NCI-H1930 (cell line): ENCODE measurements around the gene ARGLU1.
A peak's percentile ranks its signal among the peaks of the same experiment; 100 is the strongest.
"Not testable (repeated sequence)": the region's sequence is repeated elsewhere in the genome, so short reads cannot be mapped to it uniquely, and the experiment has no call there.

Experiments
- DNase-seq, 2 experiments: peaks; one replicate each; lab custom pipeline; 2025; lab: John Stamatoyannopoulos, UW

The ARGLU1 gene, protein sequence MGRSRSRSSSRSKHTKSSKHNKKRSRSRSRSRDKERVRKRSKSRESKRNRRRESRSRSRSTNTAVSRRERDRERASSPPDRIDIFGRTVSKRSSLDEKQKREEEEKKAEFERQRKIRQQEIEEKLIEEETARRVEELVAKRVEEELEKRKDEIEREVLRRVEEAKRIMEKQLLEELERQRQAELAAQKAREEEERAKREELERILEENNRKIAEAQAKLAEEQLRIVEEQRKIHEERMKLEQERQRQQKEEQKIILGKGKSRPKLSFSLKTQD

DNA sequence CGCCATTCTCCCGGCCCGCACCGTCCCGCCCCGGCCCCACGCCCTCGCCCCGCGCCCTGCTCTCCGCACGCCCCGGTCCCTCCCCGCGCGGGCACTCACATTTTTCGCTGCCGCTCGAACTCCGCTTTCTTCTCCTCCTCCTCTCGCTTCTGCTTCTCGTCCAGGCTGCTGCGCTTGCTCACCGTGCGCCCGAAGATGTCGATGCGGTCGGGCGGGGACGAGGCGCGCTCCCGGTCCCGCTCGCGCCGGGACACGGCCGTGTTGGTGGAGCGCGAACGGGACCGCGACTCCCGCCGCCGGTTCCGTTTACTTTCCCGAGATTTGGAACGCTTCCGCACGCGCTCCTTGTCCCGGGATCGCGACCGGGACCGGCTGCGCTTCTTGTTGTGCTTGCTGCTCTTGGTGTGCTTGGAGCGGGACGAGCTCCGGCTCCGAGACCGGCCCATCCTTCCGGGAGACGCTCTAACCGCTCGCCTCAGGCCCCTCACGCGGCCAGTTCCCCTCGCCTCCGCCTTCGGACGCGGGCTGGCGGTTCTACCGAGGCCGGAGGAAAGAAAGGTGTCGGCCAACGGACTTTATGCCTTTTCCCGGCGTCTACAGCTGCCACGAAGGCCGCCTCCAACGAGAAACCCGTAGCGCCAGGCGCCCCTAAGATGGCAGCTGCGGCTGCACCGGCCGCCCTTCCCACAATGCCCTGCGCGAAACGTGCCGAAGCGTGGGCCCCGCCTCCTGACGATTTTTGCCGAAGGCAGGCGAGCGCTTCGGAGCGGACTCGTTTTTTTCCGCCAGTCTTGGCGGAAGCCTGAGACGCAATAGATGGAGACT lies at the start of gene ARGLU1:
Gene ARGLU1 (minus strand): TSS at position 664 of the 825 bp plus-strand sequence. CDS start 218 bp downstream, at position 446.
- peak; percentile 90 to 98 for DNase-seq

DNA sequence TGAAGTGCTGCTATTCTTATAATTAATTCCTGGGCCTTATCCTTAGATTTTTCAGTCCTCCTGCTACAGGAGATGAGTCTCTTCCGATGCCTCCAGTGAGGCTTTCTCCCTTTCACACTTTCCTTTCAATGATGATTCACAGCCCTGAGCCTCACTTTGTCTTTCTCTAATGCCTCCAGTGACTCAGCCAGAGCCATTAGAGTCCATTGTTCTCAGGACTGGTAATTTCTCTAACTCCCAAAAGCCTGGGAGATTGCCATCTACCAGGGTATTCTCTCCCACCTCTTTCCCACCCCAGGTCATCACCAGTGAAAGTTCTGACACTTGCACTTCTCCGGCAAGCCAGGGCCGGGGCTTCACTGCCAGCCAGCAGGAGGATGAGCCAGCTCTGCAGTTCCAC lies 49.6 kb upstream of the ARGLU1 start:
- DNase-seq = no peak

DNA sequence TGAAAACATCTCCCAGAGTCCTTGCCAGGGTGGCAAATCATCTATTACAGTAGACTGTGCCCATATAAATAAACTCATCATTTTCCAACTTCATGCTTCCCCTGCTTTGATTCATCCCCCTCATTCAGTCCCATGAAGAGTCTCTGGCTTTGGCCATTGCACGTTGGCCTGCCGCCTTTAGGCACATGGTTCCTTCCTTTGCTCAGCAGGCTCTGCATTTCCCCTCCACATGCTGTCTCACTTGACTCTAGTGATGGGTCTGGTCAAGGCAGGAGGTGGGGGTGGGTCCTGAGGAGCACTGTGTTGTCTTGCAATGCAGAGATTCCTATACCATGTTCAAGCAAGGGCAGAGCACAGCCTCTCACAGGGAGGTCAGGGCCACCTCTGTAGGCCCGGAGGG lies 48.8 kb upstream of the ARGLU1 start:
- DNase-seq = no peak

DNA sequence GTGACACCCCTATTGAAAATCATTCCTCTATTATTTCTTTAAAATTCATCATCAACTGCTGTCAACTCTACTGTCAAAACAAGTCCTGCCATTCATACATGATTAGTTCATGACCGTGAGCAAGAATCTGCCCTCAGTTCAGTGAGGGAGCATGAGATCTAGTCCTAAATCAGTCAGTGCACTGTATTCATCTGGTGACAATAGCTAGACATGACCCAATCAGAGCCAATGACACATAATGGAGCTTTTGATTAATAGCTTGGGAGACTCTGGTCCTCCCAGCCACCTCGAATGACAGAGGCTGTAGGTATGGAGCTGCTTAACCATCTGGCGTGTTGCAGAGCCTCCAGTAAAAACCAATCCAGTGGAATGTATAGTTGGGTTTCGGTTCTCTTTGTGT lies 46.9 kb upstream of the ARGLU1 start:
- no peak for DNase-seq

DNA sequence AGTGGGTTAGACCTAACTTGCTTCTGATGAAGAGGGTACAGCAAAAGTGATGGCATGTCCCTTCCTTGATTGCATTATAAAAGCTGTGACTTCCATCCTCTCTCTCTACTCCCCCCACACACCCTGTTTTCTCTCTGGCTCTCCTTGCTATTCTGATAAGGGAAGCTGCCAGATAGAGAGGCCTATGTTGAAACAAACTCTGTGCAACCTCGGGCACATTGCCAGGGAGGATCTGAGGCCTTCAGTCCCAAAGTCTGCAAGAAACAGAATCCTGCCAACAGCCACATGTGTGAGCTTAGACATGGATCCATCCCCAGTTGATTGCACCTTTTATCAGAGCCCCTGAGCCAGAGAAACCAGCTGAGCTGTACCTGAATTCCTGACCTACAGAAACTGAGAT lies 44.8 kb upstream of the ARGLU1 start:
- DNase-seq = no peak

DNA sequence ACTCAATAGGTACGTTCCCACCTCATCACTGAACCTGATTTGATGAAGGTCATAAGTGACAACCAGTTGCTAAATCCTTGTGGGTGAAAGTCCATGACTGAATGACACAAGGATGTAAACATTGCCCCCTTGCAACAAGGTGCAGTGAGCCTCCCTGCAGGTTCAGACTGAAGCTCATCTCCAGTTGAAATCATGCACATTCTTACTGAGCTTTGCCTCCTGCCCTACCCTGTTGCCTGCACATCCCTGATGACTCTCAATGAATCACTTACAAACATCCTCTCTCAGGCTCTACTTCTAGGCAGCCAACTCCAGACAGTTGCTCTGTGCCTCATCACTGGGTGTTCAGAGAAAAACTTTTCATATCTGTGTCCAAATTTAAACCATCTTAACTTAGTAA lies 42.5 kb upstream of the ARGLU1 start:
- DNase-seq = no peak

DNA sequence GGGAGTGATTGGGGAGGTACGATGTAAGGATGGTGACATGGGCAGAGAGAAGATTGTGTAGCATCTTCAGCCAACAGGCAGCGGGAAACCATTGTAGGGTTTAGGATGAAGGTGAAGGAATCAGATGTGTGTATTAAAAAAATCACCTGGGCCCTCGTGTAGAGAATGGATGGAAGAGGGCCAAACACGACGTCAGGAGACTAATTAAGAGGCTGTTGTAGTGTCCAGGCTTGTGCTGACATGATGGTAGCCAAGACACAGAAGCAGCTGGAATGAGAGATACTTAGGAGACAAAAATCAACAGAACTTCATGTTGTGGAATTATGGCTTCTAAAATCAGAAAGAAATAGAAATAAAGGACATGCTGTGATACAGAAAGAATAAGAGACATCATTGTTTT lies 41.2 kb upstream of the ARGLU1 start:
- DNase-seq = no peak

DNA sequence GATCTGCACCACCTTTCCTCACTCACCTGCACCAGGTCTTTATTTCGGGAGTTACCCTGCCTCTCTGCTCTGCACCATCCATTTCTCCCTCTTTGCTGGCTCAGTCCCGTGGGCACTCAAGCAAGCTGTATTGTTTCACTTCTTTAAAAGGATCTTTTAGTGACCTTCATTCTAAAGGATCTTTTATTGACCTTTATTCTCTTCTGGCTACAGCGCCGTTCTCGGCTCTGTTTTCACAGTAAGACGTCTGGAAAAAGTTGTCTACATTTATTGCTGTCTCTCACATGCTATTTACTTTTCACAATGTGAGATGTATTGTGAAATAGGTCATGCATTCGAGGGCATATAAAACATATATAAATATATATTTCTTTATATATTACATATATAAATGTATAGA lies 35.6 kb upstream of the ARGLU1 start:
- no peak for DNase-seq

DNA sequence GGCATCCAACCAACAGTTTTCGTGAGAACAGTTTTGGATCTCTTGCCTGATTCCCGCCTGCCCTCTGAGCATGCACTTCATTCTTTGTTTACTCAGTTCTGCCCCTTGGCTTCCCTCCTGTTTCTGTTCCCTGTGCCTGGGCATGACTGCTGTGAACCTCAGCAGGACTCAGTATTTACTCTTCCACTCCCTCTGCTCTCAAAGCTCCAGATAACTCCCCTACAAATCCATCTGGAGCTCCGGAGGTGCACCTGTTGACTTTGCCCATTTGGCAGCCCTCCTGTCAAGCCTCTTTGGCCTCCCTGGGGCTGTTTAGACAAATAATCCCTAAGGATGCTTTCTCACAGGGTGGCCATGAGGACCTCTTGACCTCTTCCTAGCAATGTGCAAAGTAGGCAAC lies 34.2 kb upstream of the ARGLU1 start:
- no peak for DNase-seq

DNA sequence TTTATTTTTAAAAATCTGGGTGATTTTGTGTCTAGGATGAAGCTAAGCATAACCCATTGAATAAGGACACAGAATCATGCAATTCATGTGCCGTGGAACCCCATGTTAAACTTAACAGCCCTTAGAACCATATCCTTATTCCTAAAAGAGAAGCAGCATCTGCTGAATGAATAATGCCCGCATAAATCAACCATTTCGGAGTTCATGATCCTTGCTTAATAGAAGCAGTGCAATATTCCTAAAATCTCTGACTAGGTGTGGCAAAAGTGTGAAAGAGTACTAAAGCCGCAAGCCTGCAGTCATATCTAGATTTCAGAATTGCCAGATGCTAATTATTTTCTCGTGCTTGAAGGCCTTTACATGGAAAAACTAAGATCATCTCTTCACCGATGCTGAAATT lies 33.6 kb upstream of the ARGLU1 start:
- DNase-seq = no peak

DNA sequence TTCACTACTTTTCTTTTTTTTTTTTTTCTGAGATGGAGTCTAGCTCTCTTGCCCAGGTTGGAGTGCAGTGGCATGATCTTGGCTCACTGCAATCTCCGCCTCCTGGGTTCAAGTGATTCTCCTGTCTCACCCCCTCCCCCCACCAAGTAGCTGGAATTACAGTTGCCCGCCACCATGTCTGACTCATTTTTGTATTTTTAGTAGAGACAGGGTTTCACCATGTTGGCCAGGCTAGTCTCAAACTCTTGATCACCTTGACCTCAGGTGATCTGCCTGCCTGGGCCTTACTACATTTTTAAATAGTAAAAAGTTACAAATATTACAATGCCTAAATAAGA lies 32.8 kb upstream of the ARGLU1 start:
- not testable (repeated sequence) for DNase-seq

DNA sequence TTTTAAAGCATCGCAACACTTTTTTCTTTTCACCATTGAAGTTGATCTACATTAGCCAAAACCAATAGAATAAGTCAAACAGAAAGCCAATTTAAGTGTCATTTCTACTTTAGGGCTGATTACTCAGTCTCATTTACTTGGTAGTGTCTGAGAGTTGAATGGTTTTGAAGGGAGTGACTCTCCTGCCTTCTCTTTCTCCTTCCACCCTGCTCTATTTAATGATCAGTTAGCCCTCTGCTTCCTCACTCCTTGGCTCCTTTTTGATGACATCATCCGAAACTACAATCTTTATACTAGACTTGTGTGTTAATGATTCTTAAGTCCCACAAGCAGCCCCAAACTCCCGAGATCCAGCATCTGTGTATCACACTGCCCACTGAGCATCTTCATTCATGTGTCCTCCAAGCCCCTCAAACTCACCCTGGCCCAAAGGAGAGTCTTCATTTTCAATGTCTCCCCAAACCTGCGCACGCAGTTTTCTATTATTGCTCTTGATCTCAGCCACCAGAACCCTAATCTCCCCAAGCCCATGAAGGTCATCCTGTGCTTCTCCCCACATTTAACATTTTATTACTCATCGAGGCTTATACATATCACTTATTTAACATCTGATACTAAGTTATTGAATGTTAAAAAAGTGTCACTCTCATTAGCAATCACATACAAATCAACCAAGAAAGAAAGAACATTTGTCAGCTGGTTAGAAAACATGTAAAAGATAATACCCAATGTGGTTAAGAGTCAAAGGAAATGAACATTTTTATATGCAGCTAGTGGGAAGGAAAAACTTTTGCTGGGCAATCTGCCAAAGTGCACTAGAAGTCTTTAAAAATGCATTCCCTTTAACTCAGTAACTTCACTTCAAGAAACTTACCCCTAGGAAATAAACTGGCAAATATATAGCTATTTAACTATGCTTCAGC lies 32.2 kb upstream of the ARGLU1 start:
- no peak for DNase-seq

DNA sequence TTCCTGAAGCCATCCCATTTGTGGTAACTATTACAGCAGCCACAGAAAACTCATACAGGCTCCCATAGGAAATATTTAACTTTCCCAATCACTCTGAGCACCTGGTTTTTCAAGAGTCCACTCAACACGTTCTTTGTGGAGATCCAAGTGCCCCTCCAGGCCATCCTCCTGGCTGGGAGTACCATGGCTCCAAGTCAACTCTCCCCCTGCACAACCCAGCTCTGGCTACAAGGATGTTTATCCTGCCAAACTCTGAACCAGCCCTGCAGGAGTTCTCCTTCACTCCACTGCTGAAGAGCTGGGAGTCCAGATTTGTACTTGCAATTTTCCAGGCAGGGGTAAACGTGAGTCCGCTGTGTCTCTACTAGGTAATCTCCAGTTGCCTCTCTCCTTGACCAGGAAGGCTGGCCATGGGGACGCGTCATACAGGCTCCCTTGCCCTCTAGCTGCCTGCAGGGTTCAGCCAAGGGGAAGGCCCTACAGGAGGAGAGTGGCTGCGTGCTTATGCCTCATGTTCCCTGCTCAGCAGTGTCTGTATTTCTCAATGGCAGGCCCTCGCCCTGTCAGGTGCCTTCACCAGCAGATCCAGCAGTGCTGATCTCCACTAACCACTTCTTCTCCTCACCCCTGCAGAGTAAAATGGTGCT lies 29.9 kb upstream of the ARGLU1 start:
- no peak for DNase-seq

DNA sequence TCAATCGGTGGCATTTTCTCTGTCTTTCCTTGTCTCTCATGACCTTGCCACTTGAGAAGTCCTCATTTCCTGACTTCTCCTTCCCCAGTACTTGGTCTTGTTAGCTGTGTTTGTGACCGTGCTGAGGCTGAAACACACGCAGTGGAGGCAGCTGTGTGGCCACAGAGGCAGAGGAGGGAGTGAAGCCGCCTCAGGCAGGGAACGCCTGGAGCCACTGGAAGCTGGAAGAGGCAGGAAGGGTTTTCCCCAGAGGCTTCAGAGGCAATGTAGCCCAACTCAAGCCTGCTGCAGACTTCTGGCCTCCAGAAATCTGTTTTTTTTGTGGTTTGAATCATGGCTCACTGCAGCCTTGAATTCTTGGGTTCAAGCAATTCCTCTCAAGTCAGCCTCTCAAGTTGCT lies 29.2 kb upstream of the ARGLU1 start:
- DNase-seq = no peak

DNA sequence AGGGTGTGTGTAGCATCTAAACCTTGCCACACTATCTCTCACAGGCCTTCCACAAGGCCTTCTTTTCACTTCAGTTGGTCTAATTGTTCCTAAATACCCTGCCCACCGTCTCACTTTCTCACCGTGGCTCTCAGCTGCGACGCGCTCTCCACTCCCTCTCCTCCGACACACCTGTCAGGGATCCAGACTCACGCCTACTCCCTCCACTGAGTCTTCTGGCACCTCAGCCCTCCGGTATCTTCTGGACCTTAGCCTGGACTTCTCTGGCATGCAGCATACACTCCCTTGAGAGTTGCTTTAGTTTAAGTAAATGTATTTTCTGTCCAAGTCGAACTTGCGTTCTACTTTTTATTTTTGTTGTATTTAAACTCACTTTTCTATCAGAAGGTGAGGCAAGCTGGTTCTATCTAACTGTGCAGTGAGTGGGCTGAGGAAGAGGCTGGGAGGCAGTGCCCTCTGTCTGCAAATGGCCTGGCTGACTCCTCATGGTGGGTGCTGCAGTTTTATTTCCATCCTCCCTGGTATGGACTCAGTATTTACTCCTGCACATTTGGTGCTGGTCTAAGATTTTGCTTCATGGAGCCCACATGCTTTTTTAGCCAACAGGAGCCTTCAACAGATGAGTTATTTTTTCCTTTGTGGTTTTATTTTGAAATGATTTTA lies 28.5 kb upstream of the ARGLU1 start:
- DNase-seq = no peak

DNA sequence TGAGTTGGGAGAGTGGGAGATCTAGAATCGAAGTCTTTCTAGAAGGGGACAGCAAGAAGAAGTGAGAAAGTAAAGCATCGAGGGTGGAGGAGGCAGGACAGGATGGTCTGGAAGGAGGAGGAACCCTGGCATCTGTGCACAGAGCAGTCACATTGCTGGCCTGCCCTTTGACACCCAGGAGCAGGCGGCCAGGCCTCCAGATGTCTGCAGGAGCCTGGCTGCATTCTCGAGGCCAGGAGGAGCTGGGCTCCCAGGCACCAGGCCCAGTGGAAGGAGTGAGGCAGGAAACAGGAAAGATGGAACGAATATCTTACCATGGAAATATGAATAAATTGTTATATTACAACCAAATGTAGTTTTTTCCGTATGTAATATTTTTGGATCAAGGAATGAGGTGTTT lies 27.7 kb upstream of the ARGLU1 start:
- DNase-seq = no peak

DNA sequence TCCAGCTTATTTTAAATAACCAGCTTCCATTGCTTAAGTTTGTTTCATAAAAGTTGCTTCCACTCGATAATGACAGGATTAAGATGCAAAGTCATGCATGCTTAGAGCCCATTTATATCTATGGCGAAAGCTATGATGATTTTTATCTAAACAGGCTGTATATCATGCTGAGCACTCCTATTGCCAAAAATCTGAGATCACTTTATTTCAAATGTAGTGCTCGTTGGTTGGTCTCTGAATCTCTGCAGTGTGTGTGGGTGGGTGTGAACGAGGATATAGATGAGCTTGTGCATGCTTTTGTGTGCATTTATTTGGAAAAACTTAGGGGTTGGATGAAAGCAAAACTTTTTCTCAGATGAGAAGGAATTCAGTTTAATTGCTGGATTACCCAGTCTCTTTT lies 27.0 kb upstream of the ARGLU1 start:
- DNase-seq = no peak

DNA sequence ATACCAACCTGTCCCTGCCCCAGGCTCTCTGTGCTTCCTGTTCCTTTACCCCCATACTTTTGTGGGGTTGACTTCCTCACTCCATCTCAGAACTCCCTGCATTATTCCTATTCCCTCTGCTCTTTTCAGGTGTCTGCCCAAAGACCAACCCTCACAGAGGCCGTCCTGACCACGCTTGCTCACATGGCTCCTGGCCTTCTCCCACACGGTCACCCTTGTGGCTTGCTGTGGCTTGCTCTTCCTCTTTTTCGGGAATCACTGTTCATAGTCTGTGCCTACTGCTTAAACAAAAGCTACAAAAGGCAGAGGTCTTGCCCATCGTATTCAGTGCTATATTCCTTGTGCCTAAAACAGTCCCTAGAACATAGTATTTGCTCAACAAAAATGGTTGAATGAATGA lies 25.2 kb upstream of the ARGLU1 start:
- DNase-seq = no peak

DNA sequence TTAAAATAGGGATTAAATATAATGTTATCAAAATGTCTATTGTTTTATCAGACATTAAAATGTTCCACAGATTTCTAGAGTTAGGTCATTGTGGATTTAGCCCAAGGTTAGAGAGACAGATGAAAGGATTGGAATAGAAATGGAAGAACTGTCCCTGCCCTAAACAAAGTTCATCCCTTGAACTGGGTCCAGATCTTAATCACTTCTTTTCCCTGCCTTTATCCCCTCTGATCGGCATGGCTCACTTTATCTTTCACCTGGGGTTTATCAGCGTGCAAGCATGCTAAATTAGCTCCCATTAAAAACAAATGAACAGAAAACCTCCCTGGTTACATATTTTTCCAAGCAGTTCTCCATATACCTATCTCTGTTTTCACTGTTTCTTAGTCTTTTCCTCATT lies 23.4 kb upstream of the ARGLU1 start:
- DNase-seq = no peak

DNA sequence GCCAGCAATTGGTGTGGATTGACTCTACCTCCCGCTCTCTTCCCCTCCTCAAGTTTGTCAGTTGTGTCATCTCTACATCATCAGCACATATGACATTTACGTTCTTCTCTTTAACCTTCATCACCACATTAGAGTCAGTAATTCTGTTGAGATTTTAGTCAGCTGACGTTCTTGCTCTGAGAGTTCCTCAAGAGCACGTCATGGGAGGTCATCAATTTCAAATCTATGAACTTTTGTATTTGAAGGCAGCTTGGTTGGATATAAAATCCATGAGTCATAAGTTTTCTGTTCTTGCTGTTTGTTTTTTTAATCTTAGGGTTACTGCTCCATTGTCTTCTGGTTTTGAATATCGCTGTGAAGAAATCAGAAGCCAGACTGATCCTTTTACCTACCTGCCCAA lies 21.8 kb upstream of the ARGLU1 start:
- DNase-seq = no peak

DNA sequence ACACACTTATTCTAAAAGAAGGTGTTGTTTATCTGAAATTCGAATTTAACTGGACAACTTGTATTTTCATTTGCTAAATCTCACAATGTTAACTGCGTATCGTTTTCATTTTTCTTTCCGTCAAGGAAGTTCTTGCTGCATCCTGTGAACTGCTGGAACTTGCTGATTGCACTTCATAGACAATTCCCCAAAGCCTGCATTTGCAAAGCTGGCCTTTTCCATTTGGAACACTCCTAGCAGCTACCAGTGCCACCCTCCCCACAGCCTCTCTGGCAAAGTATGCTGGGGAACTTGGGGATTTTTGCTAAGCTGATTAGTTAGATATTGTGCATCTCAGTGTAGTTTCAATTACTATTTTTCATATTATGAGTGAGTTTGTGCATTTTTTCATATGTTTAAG lies 20.4 kb upstream of the ARGLU1 start:
- no peak for DNase-seq

DNA sequence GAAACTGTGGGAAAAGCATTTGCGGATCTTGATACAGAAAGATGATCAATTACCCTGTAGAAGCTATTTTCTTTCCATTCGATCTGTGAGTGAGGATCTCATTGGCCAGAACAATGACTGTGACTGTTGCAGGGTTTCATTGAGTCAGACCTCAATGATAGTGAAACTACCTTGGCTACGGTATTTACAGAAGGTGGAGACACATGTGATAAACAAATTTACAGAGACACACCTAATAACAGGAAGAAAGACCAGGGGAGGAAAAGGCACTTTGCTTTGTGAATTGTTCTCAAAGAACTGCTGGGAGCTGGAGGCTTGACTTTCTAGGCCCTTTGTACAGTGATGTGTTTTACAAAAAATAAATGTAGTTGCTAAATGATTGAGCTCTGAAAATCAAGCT lies 19.9 kb upstream of the ARGLU1 start:
- DNase-seq = no peak
